ENCODE results near the gene PDCD5. TPM values are rescaled to one million over a fixed set of nuclear protein-coding genes. Genes with fewer than 3 reads are reported as not detected.
A peak's percentile ranks its signal among the peaks of the same experiment; 100 is the strongest.
"Not testable (repeated sequence)": the region's sequence is repeated elsewhere in the genome, so short reads cannot be mapped to it uniquely, and the experiment has no call there.

PDCD5 gene
- total RNA-seq, 4 donors from 2014 or later: 64.9 to 88.5 (median 79.3) TPM

DNA sequence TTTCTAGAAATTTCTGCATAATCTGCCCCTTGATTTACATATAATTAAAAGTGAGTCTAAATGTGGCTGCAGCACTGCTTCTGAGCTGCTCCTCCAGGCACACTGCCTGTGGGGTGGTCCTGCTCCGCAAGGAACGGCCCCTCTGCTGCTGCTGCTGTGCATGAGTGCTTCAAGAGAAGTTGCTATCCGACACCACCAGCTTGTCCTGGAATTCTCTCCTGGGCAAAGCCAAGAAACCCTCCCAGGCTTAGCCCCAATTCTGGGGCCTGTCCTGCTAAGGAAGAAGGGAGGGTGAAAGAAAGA lies 7.5 kb upstream of the PDCD5 start:
- no peaks in the 10 kb centered on the region for H3K36me3 ChIP-seq
- H3K27ac ChIP-seq: no peak overlapping the region
- DNase-seq (ENCODE audit: low spot score in 2 of 2): no peak
- H3K4me3 ChIP-seq: no peak overlapping the region
- no peaks in the 10 kb centered on the region for H3K9me3 ChIP-seq
- no peak for TF ChIP-seq POLR2A (IDR thresholded peaks at IDR 0.05)
- TF ChIP-seq EP300 (IDR thresholded peaks at IDR 0.05): no peak
- TF ChIP-seq, protein P1, sequence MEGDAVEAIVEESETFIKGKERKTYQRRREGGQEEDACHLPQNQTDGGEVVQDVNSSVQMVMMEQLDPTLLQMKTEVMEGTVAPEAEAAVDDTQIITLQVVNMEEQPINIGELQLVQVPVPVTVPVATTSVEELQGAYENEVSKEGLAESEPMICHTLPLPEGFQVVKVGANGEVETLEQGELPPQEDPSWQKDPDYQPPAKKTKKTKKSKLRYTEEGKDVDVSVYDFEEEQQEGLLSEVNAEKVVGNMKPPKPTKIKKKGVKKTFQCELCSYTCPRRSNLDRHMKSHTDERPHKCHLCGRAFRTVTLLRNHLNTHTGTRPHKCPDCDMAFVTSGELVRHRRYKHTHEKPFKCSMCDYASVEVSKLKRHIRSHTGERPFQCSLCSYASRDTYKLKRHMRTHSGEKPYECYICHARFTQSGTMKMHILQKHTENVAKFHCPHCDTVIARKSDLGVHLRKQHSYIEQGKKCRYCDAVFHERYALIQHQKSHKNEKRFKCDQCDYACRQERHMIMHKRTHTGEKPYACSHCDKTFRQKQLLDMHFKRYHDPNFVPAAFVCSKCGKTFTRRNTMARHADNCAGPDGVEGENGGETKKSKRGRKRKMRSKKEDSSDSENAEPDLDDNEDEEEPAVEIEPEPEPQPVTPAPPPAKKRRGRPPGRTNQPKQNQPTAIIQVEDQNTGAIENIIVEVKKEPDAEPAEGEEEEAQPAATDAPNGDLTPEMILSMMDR (IDR thresholded peaks at IDR 0.05): no peak
- H3K27me3 ChIP-seq: peaks cover 0 to 10% of the 10 kb centered on the region in 2 donors
- WGBS, 2 donors: 58 to 69% methylated on average over 2 to 3 of the region's 3 CpGs
- H3K4me1 ChIP-seq: no peaks in the 10 kb centered on the region

DNA sequence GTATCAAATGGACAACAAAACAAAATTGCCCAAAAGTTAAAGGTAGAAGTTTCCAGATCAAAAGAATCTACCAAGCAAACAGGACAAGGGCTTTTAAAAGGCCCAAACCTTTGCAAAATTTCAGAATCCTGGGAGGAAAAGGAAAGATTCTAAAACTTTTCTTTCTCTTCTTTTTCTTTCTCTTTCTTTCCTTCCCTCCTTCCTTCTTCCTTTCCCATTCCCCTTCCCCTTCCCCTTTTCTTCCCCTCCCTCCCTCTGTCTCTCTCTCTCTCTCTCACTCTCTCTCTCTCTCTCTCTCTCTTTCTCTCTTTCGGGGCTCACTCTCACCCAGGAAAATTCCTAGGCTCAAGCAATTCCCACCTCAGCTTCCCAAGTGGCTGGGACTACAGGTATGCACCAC lies 4.2 kb upstream of the PDCD5 start:
- no peak overlapping the region for H3K4me3 ChIP-seq
- H3K36me3 ChIP-seq: no peaks in the 10 kb centered on the region
- TF ChIP-seq EP300 (IDR thresholded peaks at IDR 0.05) (no peak), POLR2A (IDR thresholded peaks at IDR 0.05) (no peak)
- TF ChIP-seq, protein P1 (IDR thresholded peaks at IDR 0.05): no peak
- no peaks in the 10 kb centered on the region for H3K27me3 ChIP-seq
- H3K4me1 ChIP-seq: peaks cover 0 to 9% (median under 1%) of the 10 kb centered on the region in 4 donors
- H3K9me3 ChIP-seq: no peaks in the 10 kb centered on the region
- 65 to 90% methylated on average over 1 of the region's 1 CpG for WGBS, 2 donors
- no peak overlapping the region for H3K27ac ChIP-seq
- no peak for DNase-seq (ENCODE audit: low spot score in 2 of 2)

DNA sequence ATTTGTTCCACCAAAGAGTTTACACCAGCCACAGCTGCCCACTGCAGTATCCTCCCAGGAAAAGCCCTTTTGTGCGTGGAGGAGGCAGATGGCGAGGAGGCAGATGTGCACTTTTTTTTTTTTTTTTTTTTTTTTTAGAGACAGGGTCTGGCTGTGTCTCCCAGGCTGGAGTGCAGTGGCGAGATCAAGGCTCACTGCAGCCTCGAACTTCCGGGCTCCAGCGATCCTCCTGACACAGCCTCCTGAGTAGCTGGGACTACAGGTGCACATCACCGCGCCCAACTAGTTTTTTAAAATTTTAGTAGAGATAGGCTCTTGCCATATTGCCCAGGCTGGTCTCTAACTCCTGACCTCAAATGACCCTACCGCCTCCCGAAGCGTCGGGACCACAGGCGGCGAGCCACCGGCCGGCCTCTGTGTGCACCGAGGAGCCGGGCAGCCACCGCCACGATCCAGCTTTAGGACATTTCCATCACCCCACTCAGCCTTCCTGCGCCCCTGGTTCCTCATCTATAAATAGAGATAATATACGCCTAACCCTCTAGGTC lies 563 bp upstream of the PDCD5 start:
- WGBS, 2 donors: 16 to 18% methylated on average over 21 to 22 of the region's 22 CpGs
- DNase-seq (ENCODE audit: low spot score in 2 of 2): no peak
- Histone ChIP-seq H3K27ac (peak overlapping the region in 3 of 4 donors; percentile 69 to 92 (median 92)), H3K4me3 (peak overlapping the region; percentile 48 to 99 (median 80)), H3K9me3 (no peaks in the 10 kb centered on the region), H3K36me3 (peaks cover 0 to 28% (median 0%) of the 10 kb centered on the region in 3 donors), H3K4me1 (peaks cover 0 to 28% (median 7%) of the 10 kb centered on the region in 4 donors), H3K27me3 (no peaks in the 10 kb centered on the region)
- TF ChIP-seq POLR2A (IDR thresholded peaks at IDR 0.05) (no peak), EP300 (IDR thresholded peaks at IDR 0.05) (no peak)
- TF ChIP-seq, protein P1 (IDR thresholded peaks at IDR 0.05): no peak

DNA sequence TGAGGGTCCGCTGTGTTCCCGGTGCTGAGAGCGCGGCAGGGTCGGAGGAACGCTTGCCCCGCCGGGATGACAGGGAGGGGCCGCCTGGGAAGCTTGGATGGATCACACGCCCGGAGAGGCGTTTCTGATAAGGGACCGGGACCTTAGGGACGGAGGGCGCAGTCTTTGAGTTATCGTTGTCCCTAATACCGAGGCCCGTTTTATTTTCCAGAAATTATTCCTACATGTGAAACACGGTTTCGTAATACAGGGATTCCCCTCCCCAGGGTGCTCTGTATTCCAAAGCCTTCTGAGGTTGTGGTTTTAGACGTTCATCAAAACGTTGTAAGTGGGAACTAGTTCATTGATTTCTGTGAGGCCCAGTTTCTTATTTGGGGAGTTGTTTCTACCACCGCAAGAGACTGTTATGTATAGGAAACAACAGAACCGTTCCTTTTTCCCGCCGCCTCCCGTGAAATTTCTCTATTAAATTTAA lies 752 bp downstream of the PDCD5 start:
- TF ChIP-seq POLR2A (IDR thresholded peaks at IDR 0.05): no peak
- TF ChIP-seq, protein P1 (IDR thresholded peaks at IDR 0.05): no peak
- no peak for TF ChIP-seq EP300 (IDR thresholded peaks at IDR 0.05)
- no peak for DNase-seq (ENCODE audit: low spot score in 2 of 2)

DNA sequence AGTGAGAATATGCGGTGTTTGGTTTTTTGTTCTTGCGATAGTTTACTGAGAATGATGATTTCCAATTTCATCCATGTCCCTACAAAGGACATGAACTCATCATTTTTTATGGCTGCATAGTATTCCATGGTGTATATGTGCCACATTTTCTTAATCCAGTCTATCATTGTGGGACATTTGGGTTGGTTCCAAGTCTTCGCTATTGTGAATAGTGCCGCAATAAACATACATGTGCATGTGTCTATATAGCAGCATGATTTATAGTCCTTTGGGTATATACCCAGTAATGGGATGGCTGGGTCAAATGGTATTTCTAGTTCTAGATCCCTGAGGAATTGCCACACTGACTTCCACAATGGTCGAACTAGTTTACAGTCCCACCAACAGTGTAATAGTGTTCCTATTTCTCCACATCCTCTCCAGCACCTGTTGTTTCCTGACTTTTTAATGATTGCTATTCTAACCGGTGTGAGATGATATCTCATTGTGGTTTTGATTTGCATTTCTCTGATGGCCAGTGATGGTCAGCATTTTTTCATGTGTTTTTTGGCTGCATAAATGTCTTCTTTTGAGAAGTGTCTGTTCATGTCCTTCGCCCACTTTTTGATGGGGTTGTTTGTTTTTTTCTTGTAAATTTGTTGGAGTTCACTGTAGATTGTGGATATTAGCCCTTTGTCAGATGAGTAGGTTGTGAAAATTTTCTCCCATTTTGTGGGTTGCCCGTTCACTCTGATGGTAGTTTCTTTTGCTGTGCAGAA lies 6.9 kb downstream of the PDCD5 start:
- DNase-seq (ENCODE audit: low spot score in 2 of 2); H3K27ac ChIP-seq; H3K9me3 ChIP-seq; H3K4me1 ChIP-seq; H3K27me3 ChIP-seq; H3K4me3 ChIP-seq: not testable (repeated sequence)
- WGBS, 2 donors: 96 to 99% methylated on average over 5 to 6 of the region's 8 CpGs
- peaks cover 0 to 66% (median 3%) of the 10 kb centered on the region in 3 donors for H3K36me3 ChIP-seq

More for the DNA sequence above, 752 bp downstream of the PDCD5 start:
- no peaks in the 10 kb centered on the region for H3K9me3 ChIP-seq
- peaks cover 0 to 41% (median under 1%) of the 10 kb centered on the region in 3 donors for H3K36me3 ChIP-seq
- peak overlapping the region; percentile 38 to 92 (median 92) for H3K27ac ChIP-seq
- no peaks in the 10 kb centered on the region for H3K27me3 ChIP-seq
- peaks cover 0 to 28% (median 7%) of the 10 kb centered on the region in 4 donors for H3K4me1 ChIP-seq
- 3 to 4% methylated on average over 25 to 27 of the region's 27 CpGs for WGBS, 2 donors
- peak overlapping the region; percentile 67 to 99 (median 86) for H3K4me3 ChIP-seq

All from tibial nerve (tissue), 4 donors.